Kidney (tissue), 2 donors: ENCODE results near the gene PRR20G. TPM values are rescaled to one million over a fixed set of nuclear protein-coding genes. Genes with fewer than 3 reads are reported as not detected.

Source experiments
- polyA plus RNA-seq: library from polyadenylated mRNA; stranded (reverse); fragments of 350-450 nt; fragmentation: Illumina TruSeq; extraction: RNeasy Lipid Tissue Mini Kit (QIAGEN cat#74804); gene quantifications from one replicate; pipeline ENCODE4 v1.2.3, GENCODE V29; 2014; ENCODE audit warnings: low read depth, low replicate concordance; ENCODE audit not compliant: insufficient read depth
- total RNA-seq: library from RNA; stranded (reverse); fragmentation: NEBNext Ultra II Directional; extraction: Animal tissue kit (Norgen Biotek cat#: 25700); gene quantifications from one replicate; pipeline ENCODE4 v1.2.1, GENCODE V29; 2021
- donor health status: DM: yes; HTN: yes; CAD: no.

PRR20G gene
- total and polyA plus RNA-seq, 2 donors from 2014 or later, result not detected

Other genes starting within 250 kb of the PRR20G start
- not detected for gene PRR23E, start 94.9 kb downstream of the PRR20G start, total RNA-seq
- gene PRR23E, start 94.9 kb downstream of the PRR20G start, polyA plus RNA-seq, result not detected